ENCODE data around the gene ITIH4. TPM values are rescaled to one million over a fixed set of nuclear protein-coding genes. Genes with fewer than 3 reads are reported as not detected.

The ITIH4 gene
- total and polyA plus RNA-seq, 4 donors, result 4.5 to 33.8 (median 12.0) TPM

DNA sequence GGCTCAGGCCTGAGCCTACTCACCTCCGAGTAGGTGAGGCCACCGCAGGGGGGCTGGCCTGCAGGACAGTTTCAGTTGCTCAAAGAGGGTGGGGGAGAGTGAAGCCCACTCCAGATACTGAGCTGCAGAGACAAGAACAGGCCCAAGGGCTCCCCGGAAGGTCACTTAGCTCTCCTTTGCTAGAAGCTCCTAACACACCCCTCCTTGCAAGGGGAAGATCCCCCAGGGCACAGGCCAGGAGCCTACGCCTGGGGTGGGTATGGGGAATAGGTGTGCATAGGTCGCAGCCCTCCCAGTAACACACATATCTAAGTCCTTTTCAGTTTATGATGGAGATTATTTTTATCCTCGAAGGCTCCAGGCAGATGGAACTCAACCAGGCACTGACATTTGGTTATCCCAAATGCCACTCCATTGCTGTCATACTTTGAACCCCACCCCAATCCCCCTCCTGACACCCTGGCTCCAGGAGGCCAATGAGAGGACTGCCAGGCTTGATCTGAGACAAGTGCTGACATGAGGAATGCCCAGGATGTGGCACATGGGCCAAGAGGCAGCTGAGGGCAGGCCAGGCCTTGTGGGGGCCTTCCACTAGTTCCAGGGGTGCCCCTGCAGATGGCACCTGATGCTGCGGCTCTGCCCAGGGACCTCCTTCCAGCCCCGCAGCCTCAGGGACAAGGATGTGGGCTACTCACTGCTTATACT lies 5.4 kb upstream of the ITIH4 start:
- WGBS, 2 donors, result 84 to 95% methylated on average over 8 of the region's 8 CpGs
- H3K9me3 ChIP-seq (ENCODE audit: control insufficient read depth in 4 of 4, insufficient read depth in 3 of 4, low read length in 3 of 4), result no peaks in the 10 kb centered on the region
- H3K4me1 ChIP-seq (ENCODE audit: control insufficient read depth in 5 of 5, insufficient read depth in 5 of 5, low read length in 5 of 5), result peaks cover 0 to 20% (median 3%) of the 10 kb centered on the region in 5 donors
- no peak overlapping the region for H3K27ac ChIP-seq (ENCODE audit: low read depth in 1 of 2, low read length in 1 of 2)
- H3K4me3 ChIP-seq, result no peak overlapping the region
- ATAC-seq (ENCODE audit: insufficient read depth, low FRiP score) (no peak), DNase-seq (no peak)
- H3K27me3 ChIP-seq (ENCODE audit: control insufficient read depth in 3 of 3, insufficient read depth in 3 of 3, low read length in 2 of 3), result no peaks in the 10 kb centered on the region
- H3K9ac ChIP-seq (ENCODE audit: insufficient read depth in 1 of 2, low read length in 2 of 2), result no peak overlapping the region
- TF ChIP-seq, protein P1, sequence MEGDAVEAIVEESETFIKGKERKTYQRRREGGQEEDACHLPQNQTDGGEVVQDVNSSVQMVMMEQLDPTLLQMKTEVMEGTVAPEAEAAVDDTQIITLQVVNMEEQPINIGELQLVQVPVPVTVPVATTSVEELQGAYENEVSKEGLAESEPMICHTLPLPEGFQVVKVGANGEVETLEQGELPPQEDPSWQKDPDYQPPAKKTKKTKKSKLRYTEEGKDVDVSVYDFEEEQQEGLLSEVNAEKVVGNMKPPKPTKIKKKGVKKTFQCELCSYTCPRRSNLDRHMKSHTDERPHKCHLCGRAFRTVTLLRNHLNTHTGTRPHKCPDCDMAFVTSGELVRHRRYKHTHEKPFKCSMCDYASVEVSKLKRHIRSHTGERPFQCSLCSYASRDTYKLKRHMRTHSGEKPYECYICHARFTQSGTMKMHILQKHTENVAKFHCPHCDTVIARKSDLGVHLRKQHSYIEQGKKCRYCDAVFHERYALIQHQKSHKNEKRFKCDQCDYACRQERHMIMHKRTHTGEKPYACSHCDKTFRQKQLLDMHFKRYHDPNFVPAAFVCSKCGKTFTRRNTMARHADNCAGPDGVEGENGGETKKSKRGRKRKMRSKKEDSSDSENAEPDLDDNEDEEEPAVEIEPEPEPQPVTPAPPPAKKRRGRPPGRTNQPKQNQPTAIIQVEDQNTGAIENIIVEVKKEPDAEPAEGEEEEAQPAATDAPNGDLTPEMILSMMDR (IDR thresholded peaks at IDR 0.05; ENCODE audit: control extremely low read depth, extremely low read depth), result no peak
- H3K36me3 ChIP-seq (ENCODE audit: control insufficient read depth in 4 of 4, insufficient read depth in 4 of 4, low read length in 4 of 4), result peaks cover 0 to 31% (median 3%) of the 10 kb centered on the region in 4 donors

DNA sequence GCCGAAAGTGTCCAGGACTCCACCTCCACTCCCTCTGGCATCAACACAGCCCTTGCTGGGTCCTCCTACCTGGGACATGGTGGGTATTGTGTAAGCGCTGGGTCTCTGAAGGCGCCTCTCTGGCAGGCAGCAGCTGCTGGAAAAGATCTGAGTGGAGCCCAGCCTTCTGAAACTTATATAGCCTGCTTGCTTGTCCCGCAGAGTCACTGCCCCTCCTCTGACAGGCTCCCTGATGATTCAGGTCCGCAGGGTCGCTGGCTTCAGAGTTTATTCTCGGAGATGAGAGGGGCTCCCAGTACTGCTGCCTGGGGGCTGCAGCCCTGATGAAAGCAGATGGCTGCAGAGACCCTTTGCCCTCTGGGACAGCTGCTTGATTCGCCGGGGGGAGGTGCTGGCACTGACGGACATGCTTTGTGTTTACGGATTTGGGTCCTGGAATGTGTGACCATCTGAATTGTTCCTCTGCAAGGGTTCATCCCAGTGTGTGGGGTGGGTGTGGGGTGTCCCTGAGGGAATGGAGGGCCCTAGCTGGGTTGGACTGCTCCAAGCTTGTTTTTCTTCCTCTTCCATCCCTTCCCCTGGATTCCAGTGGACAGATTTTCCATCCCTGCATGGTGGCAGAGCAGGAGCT lies 4.5 kb upstream of the ITIH4 start, which contains the start of gene MUSTN1:
Gene MUSTN1 (minus strand): TSS at position 149 of the 631 bp plus-strand sequence. CDS start 71 bp downstream, at position 78.
- ATAC-seq (ENCODE audit: insufficient read depth, low FRiP score) (no peak), DNase-seq (peak; percentile 79 to 85 (median 83))
- 70 to 75% methylated on average over 11 of the region's 11 CpGs for WGBS, 2 donors
- H3K36me3 ChIP-seq (ENCODE audit: control insufficient read depth in 4 of 4, insufficient read depth in 4 of 4, low read length in 4 of 4), result peaks cover 0 to 26% (median 2%) of the 10 kb centered on the region in 4 donors
- H3K9me3 ChIP-seq (ENCODE audit: control insufficient read depth in 4 of 4, insufficient read depth in 3 of 4, low read length in 3 of 4), result no peaks in the 10 kb centered on the region
- peak within 1 kb of the TSS in 1 of 2 donors; percentile 14 for H3K27ac ChIP-seq (ENCODE audit: low read depth in 1 of 2, low read length in 1 of 2)
- no peaks in the 10 kb centered on the region for H3K27me3 ChIP-seq (ENCODE audit: control insufficient read depth in 3 of 3, insufficient read depth in 3 of 3, low read length in 2 of 3)
- TF ChIP-seq, protein P1 (IDR thresholded peaks at IDR 0.05; ENCODE audit: control extremely low read depth, extremely low read depth), result no peak
- peaks cover 0 to 20% (median 3%) of the 10 kb centered on the region in 5 donors for H3K4me1 ChIP-seq (ENCODE audit: control insufficient read depth in 5 of 5, insufficient read depth in 5 of 5, low read length in 5 of 5)
- H3K4me3 ChIP-seq, result no peak within 1 kb of the TSS
- H3K9ac ChIP-seq (ENCODE audit: insufficient read depth in 1 of 2, low read length in 2 of 2), result no peak within 1 kb of the TSS

DNA sequence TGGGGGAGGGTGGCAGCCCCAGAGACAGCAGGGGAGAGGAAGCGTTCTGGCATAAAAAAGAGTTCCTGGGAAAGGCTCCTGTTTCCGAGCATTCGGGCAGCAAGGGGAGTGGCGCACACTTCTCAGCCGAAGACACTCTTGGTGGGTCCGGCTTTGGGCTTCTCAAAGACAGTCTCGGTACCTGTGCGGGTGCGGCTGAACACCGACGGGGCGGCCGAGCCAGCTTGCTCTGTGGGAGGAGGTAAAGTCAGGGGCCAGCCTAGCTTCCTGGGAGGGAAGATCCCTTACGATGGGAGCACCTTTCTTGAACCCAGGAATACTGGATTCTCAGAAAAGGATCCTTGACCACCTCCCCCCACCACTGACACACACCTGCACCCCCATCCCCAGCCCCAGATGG lies 2.7 kb upstream of the ITIH4 start:
- WGBS, 2 donors, result 95 to 97% methylated on average over 14 of the region's 14 CpGs
- no peaks in the 10 kb centered on the region for H3K27me3 ChIP-seq (ENCODE audit: control insufficient read depth in 3 of 3, insufficient read depth in 3 of 3, low read length in 2 of 3)
- TF ChIP-seq, protein P1 (IDR thresholded peaks at IDR 0.05; ENCODE audit: control extremely low read depth, extremely low read depth), result no peak
- DNase-seq (no peak), ATAC-seq (ENCODE audit: insufficient read depth, low FRiP score) (no peak)
- H3K36me3 ChIP-seq (ENCODE audit: control insufficient read depth in 4 of 4, insufficient read depth in 4 of 4, low read length in 4 of 4), result peaks cover 0 to 21% (median under 1%) of the 10 kb centered on the region in 4 donors
- peaks cover 0 to 20% (median 3%) of the 10 kb centered on the region in 5 donors for H3K4me1 ChIP-seq (ENCODE audit: control insufficient read depth in 5 of 5, insufficient read depth in 5 of 5, low read length in 5 of 5)
- H3K9me3 ChIP-seq (ENCODE audit: control insufficient read depth in 4 of 4, insufficient read depth in 3 of 4, low read length in 3 of 4), result no peaks in the 10 kb centered on the region
- no peak overlapping the region for H3K27ac ChIP-seq (ENCODE audit: low read depth in 1 of 2, low read length in 1 of 2)
- no peak overlapping the region for H3K4me3 ChIP-seq
- H3K9ac ChIP-seq (ENCODE audit: insufficient read depth in 1 of 2, low read length in 2 of 2), result no peak overlapping the region

Data from lung (tissue), 12 donors.